Upper lobe of right lung (tissue), 1 donor: ENCODE results near the gene GDF15. TPM values are rescaled to one million over a fixed set of nuclear protein-coding genes. Genes with fewer than 3 reads are reported as not detected.
A peak's percentile ranks its signal among the peaks of the same experiment; 100 is the strongest.

Experiments
- ATAC-seq: fragments of 200-7000 bp; cut with Tn5 transposase; one replicate; pipeline ENCODE4 v1.9.1; 2020; ENCODE audit warnings: mild to moderate bottlenecking, moderate library complexity
- DNase-seq: peaks from one replicate; pipeline ENCODE4 v3.0.0-alpha.2; 2020
- H3K27ac ChIP-seq: fragments of 200-600 bp; one replicate; pipeline ENCODE4 v1.8.0; 2022
- H3K27me3 ChIP-seq: fragments of 200-600 bp; one replicate; pipeline ENCODE4 v1.8.0; 2022; ENCODE audit warnings: mild to moderate bottlenecking
- H3K36me3 ChIP-seq: fragments of 200-600 bp; one replicate; pipeline ENCODE4 v1.8.0; 2022
- H3K4me1 ChIP-seq: fragments of 200-600 bp; one replicate; pipeline ENCODE4 v1.8.0; 2022
- H3K4me3 ChIP-seq: fragments of 200-600 bp; one replicate; pipeline ENCODE4 v1.8.0; 2022; ENCODE audit warnings: mild to moderate bottlenecking
- H3K9me3 ChIP-seq: fragments of 200-600 bp; one replicate; pipeline ENCODE4 v1.8.0; 2022
- CTCF ChIP-seq: fragments of 200-600 bp; IDR thresholded peaks from one replicate; pipeline ENCODE4 v1.8.0; 2022; ENCODE audit warnings: antibody characterized with exemption
- intact Hi-C: fragments of 100-400 bp; cut with DNase I; formaldehyde crosslinking; loops from one replicate; pipeline ENCODE4 v1.11.0; 2022
- total RNA-seq: library from RNA; stranded (reverse); fragmentation: NEBNext Ultra II Directional; extraction: Animal tissue kit (Norgen Biotek cat#: 25700); gene quantifications from one replicate; pipeline ENCODE4 v1.2.1, GENCODE V29; 2021
- donor health status: DM: no; HTN: yes; CAD: no; lungs with severe emphysema.

GDF15 gene
- total RNA-seq, 1 donor from 2014 or later = 105 TPM

- Histone ChIP-seq H3K4me3 (no peak overlapping the region), H3K9me3 (no peaks in the 10 kb centered on the region), H3K36me3 (no peaks in the 10 kb centered on the region), H3K4me1 (peaks cover 27% of the 10 kb centered on the region), H3K27me3 (no peaks in the 10 kb centered on the region), H3K27ac (no peak overlapping the region)
- DNase-seq (no peak), ATAC-seq (no peak)
- intact Hi-C loops = no loop called here
- no peak for TF ChIP-seq CTCF
Observed at GRCh38 chr19:18426416-18426767, 40.4 kb downstream of the GDF15 start.

GRCh38 chr19:18427080-18427742 is 41.3 kb downstream of the GDF15 start:
- Histone ChIP-seq H3K4me3 (no peak overlapping the region), H3K36me3 (no peaks in the 10 kb centered on the region), H3K4me1 (peaks cover 25% of the 10 kb centered on the region), H3K27ac (no peak overlapping the region), H3K27me3 (no peaks in the 10 kb centered on the region), H3K9me3 (no peaks in the 10 kb centered on the region)
- intact Hi-C loops = no loop called here
- ATAC-seq (no peak), DNase-seq (no peak)
- no peak for TF ChIP-seq CTCF

- peaks cover 25% of the 10 kb centered on the region for H3K4me1 ChIP-seq
- no peak for TF ChIP-seq CTCF
- H3K36me3 ChIP-seq = no peaks in the 10 kb centered on the region
- no peak overlapping the region for H3K27ac ChIP-seq
- H3K4me3 ChIP-seq = no peak overlapping the region
- no peaks in the 10 kb centered on the region for H3K27me3 ChIP-seq
- no peak for DNase-seq
- H3K9me3 ChIP-seq = no peaks in the 10 kb centered on the region
- intact Hi-C loops = no loop called here
- no peak for ATAC-seq
Observed at GRCh38 chr19:18427743-18428113, 41.8 kb downstream of the GDF15 start.

GRCh38 chr19:18428173-18428786 is 42.3 kb downstream of the GDF15 start:
- ATAC-seq (no peak), DNase-seq (no peak)
- Histone ChIP-seq H3K9me3 (no peaks in the 10 kb centered on the region), H3K27me3 (no peaks in the 10 kb centered on the region), H3K4me3 (no peak overlapping the region), H3K36me3 (no peaks in the 10 kb centered on the region), H3K4me1 (peaks cover 30% of the 10 kb centered on the region), H3K27ac (peak overlapping the region; percentile 63)
- intact Hi-C loops = no loop called here
- TF ChIP-seq CTCF = no peak

GRCh38 chr19:18428787-18429674 is 43.1 kb downstream of the GDF15 start:
- Histone ChIP-seq H3K4me1 (peaks cover 30% of the 10 kb centered on the region), H3K36me3 (no peaks in the 10 kb centered on the region), H3K9me3 (no peaks in the 10 kb centered on the region), H3K4me3 (peak overlapping the region; percentile 44), H3K27me3 (no peaks in the 10 kb centered on the region), H3K27ac (peak overlapping the region; percentile 63)
- ATAC-seq (peak; percentile 69), DNase-seq (peak; percentile 84)
- TF ChIP-seq CTCF = no peak
- intact Hi-C loops = no loop called here
